ENCODE measurements around the gene NCOA3. TPM values are rescaled to one million over a fixed set of nuclear protein-coding genes. Genes with fewer than 3 reads are reported as not detected.

NCOA3 gene
- total RNA-seq, 4 donors from 2014 or later = 45.1 to 77.8 (median 56.3) TPM

- no peak for DNase-seq (ENCODE audit: low spot score in 2 of 2)
- no peaks in the 10 kb centered on the region for H3K9me3 ChIP-seq
- no peaks in the 10 kb centered on the region for H3K27me3 ChIP-seq
- 90% methylated on average over 2 of the region's 2 CpGs for WGBS
- no peak overlapping the region for H3K4me3 ChIP-seq
- TF ChIP-seq EP300 (IDR thresholded peaks at IDR 0.05) (no peak), CTCF (IDR thresholded peaks at IDR 0.05) (no peak), POLR2A (IDR thresholded peaks at IDR 0.05) (no peak), POLR2AphosphoS5 (IDR thresholded peaks at IDR 0.05) (no peak)
- peaks cover 14% of the 10 kb centered on the region for H3K4me1 ChIP-seq
- no peaks in the 10 kb centered on the region for H3K36me3 ChIP-seq
- no peak overlapping the region for H3K27ac ChIP-seq
Measured at GRCh38 chr20:47612670-47613069, 111.0 kb downstream of the NCOA3 start.

DNA sequence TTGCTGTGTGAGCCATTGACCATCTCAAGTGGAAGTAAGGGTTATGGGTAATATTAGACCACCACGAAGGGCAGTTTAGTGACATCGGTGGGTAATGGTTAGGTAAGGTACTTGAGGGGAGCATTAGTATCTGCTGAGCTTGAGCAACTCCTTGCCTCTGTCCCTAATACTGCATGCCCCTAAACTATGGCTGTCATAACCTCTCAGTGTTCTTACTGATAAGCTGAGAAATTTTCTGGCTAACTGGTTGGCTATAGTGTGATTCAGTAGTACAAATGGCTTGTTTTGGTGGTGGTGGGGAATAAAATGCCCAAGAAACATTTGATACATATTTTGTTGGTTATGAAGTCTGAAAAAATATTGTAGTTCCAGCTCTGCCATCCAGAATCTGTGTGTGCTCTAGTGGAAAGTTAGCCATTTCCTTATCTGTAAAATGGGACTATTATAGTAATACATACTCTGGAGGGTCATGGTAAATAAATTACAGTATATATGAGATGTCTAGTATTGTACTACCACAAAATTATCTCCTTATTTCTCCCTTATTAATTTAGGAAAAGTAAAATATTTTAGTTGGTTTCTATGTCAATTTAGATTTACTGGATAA is 113.1 kb downstream of the NCOA3 start:
- 98% methylated on average over 2 of the region's 2 CpGs for WGBS
- peaks cover 13% of the 10 kb centered on the region for H3K4me1 ChIP-seq
- no peak overlapping the region for H3K27ac ChIP-seq
- no peaks in the 10 kb centered on the region for H3K27me3 ChIP-seq
- H3K4me3 ChIP-seq = no peak overlapping the region
- no peaks in the 10 kb centered on the region for H3K9me3 ChIP-seq
- H3K36me3 ChIP-seq = no peaks in the 10 kb centered on the region
- no peak for TF ChIP-seq CTCF (IDR thresholded peaks at IDR 0.05)
- DNase-seq (ENCODE audit: low spot score in 2 of 2) = no peak

- DNase-seq (ENCODE audit: low spot score in 2 of 2) = no peak
- no peak overlapping the region for H3K27ac ChIP-seq
- no peak overlapping the region for H3K4me3 ChIP-seq
- H3K27me3 ChIP-seq = no peaks in the 10 kb centered on the region
- peaks cover 9% of the 10 kb centered on the region for H3K36me3 ChIP-seq
- no peak for TF ChIP-seq POLR2AphosphoS5 (IDR thresholded peaks at IDR 0.05)
- H3K9me3 ChIP-seq = no peaks in the 10 kb centered on the region
- 89% methylated on average over 6 of the region's 6 CpGs for WGBS
- H3K4me1 ChIP-seq = peaks cover 7% of the 10 kb centered on the region
Measured at GRCh38 chr20:47618479-47618878, 116.8 kb downstream of the NCOA3 start.

DNA sequence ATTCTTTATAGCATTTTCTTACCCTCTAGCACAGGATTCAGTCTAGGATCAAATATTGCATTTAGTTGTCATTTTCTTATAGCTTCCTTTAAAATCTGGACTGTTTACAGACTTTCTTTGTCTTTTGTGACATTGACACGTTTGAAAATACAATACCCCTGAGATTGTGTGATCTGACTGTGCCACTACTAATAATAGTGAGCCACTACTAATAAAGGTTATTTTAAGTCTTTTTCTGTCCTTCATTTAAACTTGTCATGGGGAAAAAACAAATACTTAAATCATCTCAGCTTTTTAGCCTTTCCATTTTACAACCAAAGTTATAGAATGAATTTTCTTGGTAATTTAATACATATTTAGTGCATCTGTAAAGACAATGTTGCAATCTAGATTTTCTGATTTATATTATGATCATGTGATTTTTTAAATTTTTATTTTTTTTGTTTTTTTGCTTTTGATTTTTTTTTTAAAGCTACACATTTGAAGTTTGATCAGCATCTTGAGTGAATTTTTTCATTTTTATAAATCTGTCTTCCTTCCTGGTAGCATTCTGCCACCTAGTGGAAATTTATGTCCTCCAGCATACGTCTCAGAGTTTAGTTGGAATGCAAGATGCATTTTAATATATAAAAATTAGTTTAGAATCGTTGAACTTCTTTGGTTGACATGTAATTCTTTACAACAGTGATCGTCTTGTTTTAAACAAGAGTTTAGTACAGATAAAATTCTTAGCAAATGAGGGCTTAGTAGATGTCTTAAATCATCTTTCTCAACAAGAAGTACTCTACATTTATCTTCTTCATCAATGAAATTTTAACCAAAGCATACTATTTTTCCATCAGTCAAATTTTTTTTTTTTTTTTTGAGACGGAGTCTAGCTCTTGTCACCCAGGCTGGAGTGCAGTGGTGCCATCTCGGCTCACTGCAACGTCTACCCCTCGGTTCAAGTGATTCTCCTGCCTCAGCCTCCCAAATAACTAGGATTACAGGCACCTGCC is 119.4 kb downstream of the NCOA3 start:
- Histone ChIP-seq H3K9me3 (no peaks in the 10 kb centered on the region), H3K27ac (no peak overlapping the region), H3K27me3 (no peaks in the 10 kb centered on the region), H3K4me1 (peaks cover 7% of the 10 kb centered on the region), H3K4me3 (no peak overlapping the region), H3K36me3 (peaks cover 26% of the 10 kb centered on the region)
- TF ChIP-seq CTCF (IDR thresholded peaks at IDR 0.05) (peak; percentile 63 to 70), POLR2AphosphoS5 (IDR thresholded peaks at IDR 0.05) (no peak), POLR2A (IDR thresholded peaks at IDR 0.05) (no peak), EP300 (IDR thresholded peaks at IDR 0.05) (no peak)
- DNase-seq (ENCODE audit: low spot score in 2 of 2) = no peak
- WGBS = 47% methylated on average over 8 of the region's 8 CpGs

DNA sequence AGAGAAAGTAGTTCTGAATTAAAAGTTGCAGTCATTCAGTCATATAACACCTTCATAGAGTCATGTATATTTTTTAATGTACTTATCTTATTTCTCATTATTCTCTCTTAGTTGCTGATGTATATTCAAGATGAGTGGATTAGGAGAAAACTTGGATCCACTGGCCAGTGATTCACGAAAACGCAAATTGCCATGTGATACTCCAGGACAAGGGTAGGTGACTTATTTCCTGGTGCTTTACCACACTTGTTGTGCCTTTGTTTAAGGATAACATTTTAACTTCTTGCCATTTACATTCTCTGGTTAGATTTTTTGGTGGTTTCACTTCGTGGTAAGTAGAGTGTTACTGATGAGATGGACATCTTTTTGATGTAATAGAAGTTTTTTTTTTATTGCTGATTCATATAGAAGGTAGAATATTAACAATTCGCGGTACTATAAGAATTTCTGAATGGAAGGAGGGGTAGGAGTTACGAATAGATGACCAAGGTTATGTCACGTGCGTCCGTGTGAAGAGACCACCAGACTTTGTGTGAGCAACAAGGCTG is 120.5 kb downstream of the NCOA3 start:
- Histone ChIP-seq H3K27ac (no peak overlapping the region), H3K9me3 (no peaks in the 10 kb centered on the region), H3K36me3 (peaks cover 32% of the 10 kb centered on the region), H3K27me3 (no peaks in the 10 kb centered on the region), H3K4me3 (no peak overlapping the region), H3K4me1 (peaks cover 7% of the 10 kb centered on the region)
- 94% methylated on average over 9 of the region's 9 CpGs for WGBS
- DNase-seq (ENCODE audit: low spot score in 2 of 2) = no peak
- TF ChIP-seq CTCF (IDR thresholded peaks at IDR 0.05) = no peak
- no peak for TF ChIP-seq POLR2AphosphoS5 (IDR thresholded peaks at IDR 0.05)
- no peak for TF ChIP-seq EP300 (IDR thresholded peaks at IDR 0.05)
- no peak for TF ChIP-seq POLR2A (IDR thresholded peaks at IDR 0.05)
